Activated B cell treated with CpG ODN at 0.5 μM for 24 hours (primary cell): ENCODE measurements around the gene GOLGA6D. TPM values are rescaled to one million over a fixed set of nuclear protein-coding genes. Genes with fewer than 3 reads are reported as not detected.
"Not testable (repeated sequence)": the region's sequence is repeated elsewhere in the genome, so short reads cannot be mapped to it uniquely, and the experiment has no call there.

Experiments
- ATAC-seq: fragments of 200-7000 bp; cut with Tn5 transposase; one replicate; pipeline ENCODE4 v1.10.0; 2021; ENCODE audit warnings: low read depth, mild to moderate bottlenecking, moderate library complexity
- CTCF ChIA-PET: fragments of 350-600 bp; sonication (Branson Sonifier 250); formaldehyde crosslinking; loops from one replicate; lab custom pipeline; 2021; ENCODE audit warnings: antibody characterized with exemption; lab: Charles Lee
- POLR2A ChIA-PET: fragments of 350-600 bp; sonication (Branson Sonifier 250); formaldehyde crosslinking; loops from one replicate; lab custom pipeline; 2021; ENCODE audit warnings: antibody characterized with exemption; lab: Charles Lee
- DNase-seq: peaks from one replicate; pipeline ENCODE4 v3.0.0; 2022
- H3K27ac Mint-ChIP-seq: one replicate; pipeline ENCODE4 v1.8.0; 2020; ENCODE audit warnings: mixed read lengths
- H3K27me3 Mint-ChIP-seq: one replicate; pipeline ENCODE4 v1.8.0; 2021; ENCODE audit warnings: mixed read lengths
- H3K36me3 Mint-ChIP-seq: one replicate; pipeline ENCODE4 v1.8.0; 2021; ENCODE audit warnings: low read depth, mixed read lengths
- H3K4me1 Mint-ChIP-seq: one replicate; pipeline ENCODE4 v1.8.0; 2021; ENCODE audit warnings: mixed read lengths
- H3K4me3 Mint-ChIP-seq: one replicate; pipeline ENCODE4 v1.8.0; 2020; ENCODE audit warnings: mild to moderate bottlenecking, mixed read lengths
- H3K9me3 Mint-ChIP-seq: one replicate; pipeline ENCODE4 v1.8.0; 2020; ENCODE audit warnings: mixed read lengths
- CTCF ChIP-seq: fragments of 200-600 bp; IDR thresholded peaks from one replicate; pipeline ENCODE4 v1.8.0; 2022; ENCODE audit warnings: antibody characterized with exemption, mild to moderate bottlenecking
- intact Hi-C: fragments of 100-400 bp; cut with micrococcal nuclease; formaldehyde crosslinking; loops from one replicate; pipeline ENCODE4 v1.15.1; 2024
- total RNA-seq: library from RNA; stranded (reverse); gene quantifications from 2 replicates; pipeline ENCODE4 v1.2.3, GENCODE V29; 2022

The GOLGA6D gene
- total RNA-seq, 1 donor from 2014 or later, result not detected

GRCh38 chr15:75313116-75313845, 30.6 kb downstream of the GOLGA6D start:
- no peaks in the 10 kb centered on the region for H3K36me3 Mint-ChIP-seq
- POLR2A ChIA-PET, result no interaction called here
- intact Hi-C loops, result no loop called here
- no peak overlapping the region for H3K27ac Mint-ChIP-seq
- no peaks in the 10 kb centered on the region for H3K9me3 Mint-ChIP-seq
- CTCF ChIA-PET, result no interaction called here
- DNase-seq (no peak), ATAC-seq (no peak)
- peaks cover 19% of the 10 kb centered on the region for H3K27me3 Mint-ChIP-seq
- H3K4me1 Mint-ChIP-seq, result no peaks in the 10 kb centered on the region
- no peak for TF ChIP-seq CTCF
- no peak overlapping the region for H3K4me3 Mint-ChIP-seq

GRCh38 chr15:75314552-75315290, 32.1 kb downstream of the GOLGA6D start:
- no peak overlapping the region for H3K27ac Mint-ChIP-seq
- H3K4me1 Mint-ChIP-seq, result no peaks in the 10 kb centered on the region
- intact Hi-C loops, result no loop called here
- H3K4me3 Mint-ChIP-seq, result no peak overlapping the region
- DNase-seq (no peak), ATAC-seq (no peak)
- no peaks in the 10 kb centered on the region for H3K36me3 Mint-ChIP-seq
- ChIA-PET POLR2A (no interaction called here), CTCF (no interaction called here)
- no peaks in the 10 kb centered on the region for H3K9me3 Mint-ChIP-seq
- H3K27me3 Mint-ChIP-seq, result peaks cover 9% of the 10 kb centered on the region
- TF ChIP-seq CTCF, result no peak

- H3K36me3 Mint-ChIP-seq, POLR2A ChIA-PET: not testable (repeated sequence)
Observed at GRCh38 chr15:75319231-75319897, 36.7 kb downstream of the GOLGA6D start.

GRCh38 chr15:75321711-75322110, 39.1 kb downstream of the GOLGA6D start:
- H3K4me1 Mint-ChIP-seq, result no peaks in the 10 kb centered on the region
- ATAC-seq (no peak), DNase-seq (no peak)
- no peak overlapping the region for H3K27ac Mint-ChIP-seq
- CTCF ChIA-PET, result no interaction called here
- POLR2A ChIA-PET, result no interaction called here
- no peaks in the 10 kb centered on the region for H3K36me3 Mint-ChIP-seq
- no peak for TF ChIP-seq CTCF
- no peak overlapping the region for H3K4me3 Mint-ChIP-seq
- intact Hi-C loops, result loop anchor here (10.0 kb wide), 1 partner anchor 77 kb away; no protein-coding TSS in a partner anchor
- H3K9me3 Mint-ChIP-seq, result no peaks in the 10 kb centered on the region
- no peaks in the 10 kb centered on the region for H3K27me3 Mint-ChIP-seq

More at GRCh38 chr15:75319231-75319897, 36.7 kb downstream of the GOLGA6D start:
- H3K4me3 Mint-ChIP-seq, H3K9me3 Mint-ChIP-seq, H3K27me3 Mint-ChIP-seq, CTCF ChIA-PET, H3K4me1 Mint-ChIP-seq, H3K27ac Mint-ChIP-seq, ATAC-seq, DNase-seq, intact Hi-C loops: not testable (repeated sequence)

- no peak for DNase-seq
- intact Hi-C loops, result loop anchor here (10.0 kb wide), 1 partner anchor 81 kb away; no protein-coding TSS in a partner anchor
- no peak for TF ChIP-seq CTCF
- no peak overlapping the region for H3K27ac Mint-ChIP-seq
- H3K4me1 Mint-ChIP-seq, result no peaks in the 10 kb centered on the region
- no peak overlapping the region for H3K4me3 Mint-ChIP-seq
- ChIA-PET POLR2A (no interaction called here), CTCF (no interaction called here)
- H3K9me3 Mint-ChIP-seq, result no peaks in the 10 kb centered on the region
- peaks cover 3% of the 10 kb centered on the region for H3K27me3 Mint-ChIP-seq
- no peaks in the 10 kb centered on the region for H3K36me3 Mint-ChIP-seq
- ATAC-seq, result no peak
Observed at GRCh38 chr15:75325922-75326321, 43.3 kb downstream of the GOLGA6D start.
